Choroid plexus epithelial cell (primary cell): ENCODE data around the gene TOMM40.

Experiments
- DNase-seq: peaks from one replicate; pipeline ENCODE4 v3.0.0-alpha.2; 2010; ENCODE audit warnings: low read depth
- H3K4me3 ChIP-seq: 2 replicates; pipeline ENCODE4 v1.5.1; 2011; ENCODE audit warnings: low read depth, mild to moderate bottlenecking, control low read depth, low read length, moderate library complexity
- TF ChIP-seq, protein P1 (sequence below): conservative IDR thresholded peaks from 2 replicates; pipeline ENCODE4 v1.5.1; 2011; ENCODE audit warnings: low read depth, mild to moderate bottlenecking, control low read depth, inconsistent platforms, low read length, moderate library complexity

The TOMM40 gene

DNA sequence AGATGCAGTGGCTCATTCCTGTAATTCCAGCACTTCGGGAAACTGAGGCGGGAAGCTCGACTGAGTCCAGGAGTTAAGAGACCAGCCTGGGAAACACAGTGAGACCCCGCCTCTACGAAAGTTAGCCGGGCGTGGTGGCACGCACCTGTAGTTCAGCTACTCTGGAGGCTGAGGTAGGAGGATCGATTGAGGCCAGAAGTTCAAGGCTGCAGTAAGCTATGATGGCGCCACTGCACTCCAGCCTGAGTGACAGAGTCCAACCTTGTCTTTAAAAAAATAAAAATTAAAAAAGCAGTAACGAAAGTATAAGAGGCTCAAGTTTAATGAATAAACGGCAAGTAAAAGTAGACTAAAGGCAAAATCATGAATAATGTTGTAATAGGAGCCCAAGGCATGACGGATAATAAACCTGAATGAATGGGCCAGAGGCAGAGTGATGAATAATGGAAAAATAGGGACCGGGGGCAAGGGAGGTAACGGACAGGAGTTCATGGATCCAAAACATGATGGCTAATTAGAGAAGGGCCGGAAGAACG, 1.2 kb upstream of the TOMM40 start:
- peak overlapping the region; percentile 64 for H3K4me3 ChIP-seq
- TF ChIP-seq, protein P1, sequence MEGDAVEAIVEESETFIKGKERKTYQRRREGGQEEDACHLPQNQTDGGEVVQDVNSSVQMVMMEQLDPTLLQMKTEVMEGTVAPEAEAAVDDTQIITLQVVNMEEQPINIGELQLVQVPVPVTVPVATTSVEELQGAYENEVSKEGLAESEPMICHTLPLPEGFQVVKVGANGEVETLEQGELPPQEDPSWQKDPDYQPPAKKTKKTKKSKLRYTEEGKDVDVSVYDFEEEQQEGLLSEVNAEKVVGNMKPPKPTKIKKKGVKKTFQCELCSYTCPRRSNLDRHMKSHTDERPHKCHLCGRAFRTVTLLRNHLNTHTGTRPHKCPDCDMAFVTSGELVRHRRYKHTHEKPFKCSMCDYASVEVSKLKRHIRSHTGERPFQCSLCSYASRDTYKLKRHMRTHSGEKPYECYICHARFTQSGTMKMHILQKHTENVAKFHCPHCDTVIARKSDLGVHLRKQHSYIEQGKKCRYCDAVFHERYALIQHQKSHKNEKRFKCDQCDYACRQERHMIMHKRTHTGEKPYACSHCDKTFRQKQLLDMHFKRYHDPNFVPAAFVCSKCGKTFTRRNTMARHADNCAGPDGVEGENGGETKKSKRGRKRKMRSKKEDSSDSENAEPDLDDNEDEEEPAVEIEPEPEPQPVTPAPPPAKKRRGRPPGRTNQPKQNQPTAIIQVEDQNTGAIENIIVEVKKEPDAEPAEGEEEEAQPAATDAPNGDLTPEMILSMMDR: no peak
- DNase-seq: no peak

DNA sequence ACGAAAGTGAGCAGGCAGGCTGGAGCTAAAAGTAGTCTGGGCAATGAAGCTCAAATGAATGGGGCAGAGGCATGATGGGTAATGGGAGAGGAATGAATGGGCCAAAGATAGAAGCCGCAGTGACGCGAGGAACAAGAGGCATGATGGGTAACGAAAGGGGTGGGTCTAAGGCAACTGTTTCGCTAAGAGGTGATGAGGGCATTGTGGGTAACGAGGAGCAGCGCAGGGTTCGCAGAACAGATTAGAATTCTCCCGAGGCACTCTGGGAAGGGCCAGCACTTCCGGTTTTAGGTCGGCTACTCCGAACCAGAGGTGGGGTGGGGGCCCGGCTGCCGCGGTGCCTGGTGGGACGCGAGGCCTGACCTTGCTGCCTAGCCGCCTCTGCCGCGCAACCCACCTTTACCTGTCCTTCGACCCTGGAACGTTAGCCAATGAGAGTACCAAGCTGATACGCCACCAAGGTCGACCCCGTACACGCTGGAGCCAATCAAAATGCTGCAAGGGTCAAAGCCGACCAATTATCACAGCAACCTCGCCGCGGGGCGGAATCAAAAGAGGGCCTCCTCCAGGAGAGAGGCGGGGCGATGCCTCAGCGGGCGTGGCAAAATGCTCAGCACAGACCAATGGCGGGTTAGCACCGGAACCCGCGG, 563 bp upstream of the TOMM40 start:
- H3K4me3 ChIP-seq: peak overlapping the region; percentile 64
- TF ChIP-seq, protein P1: no peak
- peak; percentile 100 for DNase-seq

DNA sequence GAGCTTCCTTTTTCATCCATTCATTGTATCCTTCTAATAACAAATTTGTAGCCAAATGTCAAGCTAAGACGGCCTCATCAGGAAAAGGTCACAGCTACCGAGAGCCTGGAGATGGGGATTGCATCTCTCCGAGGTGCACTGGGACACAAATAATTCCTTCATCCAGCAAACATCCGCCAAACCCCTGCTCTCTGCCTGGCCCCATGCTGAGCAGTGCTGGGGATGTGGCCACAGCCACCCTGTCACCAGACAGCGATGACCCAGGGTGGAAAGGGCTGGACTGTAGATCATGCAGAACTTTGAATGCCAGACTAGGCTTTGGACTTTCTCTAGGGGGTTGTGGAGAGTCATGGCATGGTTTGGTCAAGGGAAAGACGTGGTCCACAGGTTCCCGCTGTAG, 1.9 kb downstream of the TOMM40 start:
- H3K4me3 ChIP-seq: no peak overlapping the region
- DNase-seq: no peak
- TF ChIP-seq, protein P1: no peak

DNA sequence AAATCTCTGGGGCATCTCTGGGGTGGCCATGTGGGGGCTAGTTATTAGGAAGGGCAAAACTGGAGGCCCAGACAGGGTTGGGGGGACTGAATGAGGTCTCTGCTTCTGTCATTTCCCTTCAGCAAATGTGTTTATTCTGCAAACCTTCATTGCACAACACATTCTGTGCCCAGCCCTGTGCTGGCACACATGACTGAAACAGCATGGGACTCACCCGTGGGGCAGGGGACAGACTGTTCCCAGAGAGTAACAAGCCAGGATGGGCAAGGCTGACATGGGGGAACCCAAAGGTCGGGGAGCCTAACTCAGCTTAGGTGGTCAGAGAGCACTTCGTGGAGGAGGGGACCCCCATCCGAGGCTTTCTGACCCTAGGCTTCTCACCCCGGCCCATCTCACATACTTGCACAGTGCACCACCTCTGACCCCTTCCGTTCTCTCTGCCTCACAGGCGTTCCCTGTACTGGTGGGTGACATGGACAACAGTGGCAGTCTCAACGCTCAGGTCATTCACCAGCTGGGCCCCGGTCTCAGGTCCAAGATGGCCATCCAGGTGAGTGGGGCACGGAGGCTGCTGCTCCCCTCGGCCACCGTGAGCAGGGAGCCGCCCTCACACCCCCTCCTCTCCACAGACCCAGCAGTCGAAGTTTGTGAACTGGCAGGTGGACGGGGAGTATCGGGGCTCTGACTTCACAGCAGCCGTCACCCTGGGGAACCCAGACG, 2.4 kb downstream of the TOMM40 start:
- no peak for DNase-seq
- H3K4me3 ChIP-seq: no peak overlapping the region
- TF ChIP-seq, protein P1: no peak

DNA sequence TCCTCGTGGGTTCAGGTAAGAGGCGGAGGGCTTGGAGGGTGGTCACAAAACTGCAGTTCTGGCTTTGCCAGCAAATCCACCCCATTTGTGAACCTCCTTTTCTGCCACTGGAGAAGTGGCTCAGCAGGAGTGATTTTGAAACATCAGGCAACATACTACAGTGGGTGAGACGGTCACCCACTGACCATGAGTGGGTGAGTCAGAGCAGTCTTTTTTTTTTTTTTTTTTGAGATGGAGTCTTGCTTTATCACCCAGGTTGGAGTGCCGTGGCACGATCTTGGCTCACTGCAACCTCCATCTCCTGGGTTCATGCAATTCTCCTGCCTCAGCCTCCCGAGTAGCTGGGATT, 3.0 kb downstream of the TOMM40 start:
- no peak for DNase-seq
- TF ChIP-seq, protein P1: no peak
- H3K4me3 ChIP-seq: no peak overlapping the region

DNA sequence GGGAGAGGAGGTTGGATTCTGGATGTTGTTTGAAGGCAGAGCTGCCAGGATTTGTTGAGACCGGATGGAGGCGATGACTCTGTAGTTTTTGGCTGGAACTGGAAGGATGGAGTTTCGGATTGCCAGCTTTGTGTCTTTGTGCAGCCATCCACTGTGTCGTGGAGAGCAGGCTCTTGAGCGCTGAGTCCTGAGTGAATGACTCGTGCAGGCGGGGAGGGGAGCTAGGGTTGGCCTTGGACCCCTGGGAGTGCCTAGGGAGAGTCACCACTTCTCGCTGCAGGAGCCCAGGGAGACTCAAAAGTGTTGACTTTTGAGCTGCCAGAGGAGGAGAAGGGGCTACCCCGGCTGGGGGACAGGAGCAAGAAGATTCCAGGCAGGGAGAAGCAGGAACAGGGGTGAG, 3.9 kb downstream of the TOMM40 start:
- H3K4me3 ChIP-seq: no peak overlapping the region
- TF ChIP-seq, protein P1: no peak

More for the DNA sequence above, 3.9 kb downstream of the TOMM40 start:
- DNase-seq: no peak
